SJSA1 (cell line): Measurements from ENCODE around the gene ZCCHC10. TPM values are rescaled to one million over a fixed set of nuclear protein-coding genes. Genes with fewer than 3 reads are reported as not detected.
"Not testable (repeated sequence)": the region's sequence is repeated elsewhere in the genome, so short reads cannot be mapped to it uniquely, and the experiment has no call there.

ENCODE experiments used
- DNase-seq, 2 experiments: peaks; one replicate each; pipeline ENCODE4 v3.0.0-alpha.2; 2015 to 2020; ENCODE audit warnings: low spot score in 2 of 2, low read depth in 1 of 2
- H3K27ac ChIP-seq: fragments of 250-450 bp; sonication (Bioruptor Pico); 2 replicates; pipeline ENCODE4 v1.5.1; 2020; ENCODE audit warnings: mild to moderate bottlenecking, moderate library complexity
- H3K27me3 ChIP-seq: fragments of 250-450 bp; sonication (Bioruptor Pico); replicated peaks from 2 replicates; pipeline ENCODE4 v1.5.1; 2020; ENCODE audit warnings: mild to moderate bottlenecking, moderate library complexity
- H3K36me3 ChIP-seq: fragments of 250-450 bp; sonication (Bioruptor Pico); 2 replicates; pipeline ENCODE4 v1.5.1; 2020; ENCODE audit warnings: mild to moderate bottlenecking
- H3K4me1 ChIP-seq: fragments of 250-450 bp; sonication (Bioruptor Pico); replicated peaks from 2 replicates; pipeline ENCODE4 v1.6.1; 2021; ENCODE audit warnings: mild to moderate bottlenecking
- H3K4me3 ChIP-seq: fragments of 250-450 bp; sonication (Bioruptor Pico); 2 replicates; pipeline ENCODE4 v1.5.1; 2020; ENCODE audit warnings: mild to moderate bottlenecking
- H3K9me3 ChIP-seq: fragments of 250-450 bp; sonication (Bioruptor Pico); replicated peaks from 2 replicates; pipeline ENCODE4 v1.5.1; 2020; ENCODE audit warnings: mild to moderate bottlenecking
- total RNA-seq: library from RNA; depleted of rRNA; stranded (reverse); fragments of >200 nt; shearing (Covaris generic); gene quantifications from 2 replicates; pipeline ENCODE4 v1.2.3, GENCODE V29; 2014

The ZCCHC10 gene
- total RNA-seq, 1 experiment from 2014 or later, result 66.4 TPM

DNA sequence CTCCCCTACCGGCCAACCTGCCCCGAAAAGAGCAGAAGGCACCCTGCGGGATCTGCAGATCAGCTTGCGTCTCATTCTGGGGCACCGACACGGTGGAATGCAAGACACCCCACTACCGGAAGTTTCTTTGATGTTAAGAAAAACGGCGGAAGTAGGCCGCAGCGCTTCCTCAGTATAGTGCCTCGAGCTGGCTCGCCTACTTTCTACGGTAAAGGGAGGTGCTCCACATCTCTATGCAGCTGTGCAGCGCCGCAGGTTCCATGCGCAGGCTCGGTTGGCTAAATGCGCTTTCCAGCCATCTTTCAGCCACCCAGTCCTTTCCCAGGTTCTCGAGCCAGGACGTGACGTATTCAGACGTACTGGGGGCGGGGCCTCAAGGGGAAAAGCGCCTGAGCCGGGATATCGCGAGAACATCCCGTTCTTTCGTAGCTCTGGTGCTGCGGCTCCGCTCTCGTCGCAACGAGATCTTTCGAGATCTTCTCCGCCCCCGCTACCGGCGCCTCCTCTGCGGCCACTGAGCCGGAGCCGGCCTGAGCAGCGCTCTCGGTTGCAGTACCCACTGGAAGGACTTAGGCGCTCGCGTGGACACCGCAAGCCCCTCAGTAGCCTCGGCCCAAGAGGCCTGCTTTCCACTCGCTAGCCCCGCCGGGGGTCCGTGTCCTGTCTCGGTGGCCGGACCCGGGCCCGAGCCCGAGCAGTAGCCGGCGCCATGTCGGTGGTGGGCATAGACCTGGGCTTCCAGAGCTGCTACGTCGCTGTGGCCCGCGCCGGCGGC is 25.4 kb upstream of the ZCCHC10 start, which contains the start of gene HSPA4:
Gene HSPA4, plus strand, starts transcription at position 472 of the 775 bp plus-strand sequence. Its CDS starts 238 bp downstream, at position 710.
- Histone ChIP-seq H3K36me3 (peaks cover 32% of the 10 kb centered on the region), H3K27ac (peak within 1 kb of the TSS; percentile 94), H3K9me3 (no peaks in the 10 kb centered on the region), H3K4me1 (peaks cover 36% of the 10 kb centered on the region), H3K4me3 (peak within 1 kb of the TSS; percentile 93), H3K27me3 (no peaks in the 10 kb centered on the region)
- DNase-seq, result peak; percentile 99 to 100

DNA sequence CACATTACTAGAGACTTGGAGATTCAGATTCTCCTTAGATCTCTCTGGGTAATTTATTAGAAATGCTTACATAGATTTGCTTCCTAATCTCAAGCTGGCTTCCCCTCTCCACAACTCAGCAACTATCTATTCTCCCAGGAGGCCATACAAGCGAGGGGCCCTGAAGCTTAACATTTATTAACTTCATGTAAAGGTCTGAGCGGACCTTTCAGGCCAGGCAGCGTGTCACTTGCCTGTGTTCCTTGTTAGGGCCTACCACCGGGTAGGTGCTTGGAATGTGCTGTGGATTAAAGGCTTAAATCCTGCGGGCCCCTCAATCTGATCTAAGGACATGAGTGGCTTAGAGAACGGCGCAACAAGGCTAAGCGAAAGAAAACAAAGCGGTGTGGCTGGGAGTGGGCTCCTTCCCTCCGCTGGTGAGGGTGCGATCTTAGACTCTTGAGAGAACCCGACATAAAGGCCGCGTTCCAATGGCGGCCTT is 24.8 kb upstream of the ZCCHC10 start:
- Histone ChIP-seq H3K27ac (peak overlapping the region; percentile 94), H3K27me3 (no peaks in the 10 kb centered on the region), H3K4me1 (peaks cover 36% of the 10 kb centered on the region), H3K36me3 (peaks cover 31% of the 10 kb centered on the region), H3K4me3 (peak overlapping the region; percentile 93), H3K9me3 (no peaks in the 10 kb centered on the region)
- no peak for DNase-seq

DNA sequence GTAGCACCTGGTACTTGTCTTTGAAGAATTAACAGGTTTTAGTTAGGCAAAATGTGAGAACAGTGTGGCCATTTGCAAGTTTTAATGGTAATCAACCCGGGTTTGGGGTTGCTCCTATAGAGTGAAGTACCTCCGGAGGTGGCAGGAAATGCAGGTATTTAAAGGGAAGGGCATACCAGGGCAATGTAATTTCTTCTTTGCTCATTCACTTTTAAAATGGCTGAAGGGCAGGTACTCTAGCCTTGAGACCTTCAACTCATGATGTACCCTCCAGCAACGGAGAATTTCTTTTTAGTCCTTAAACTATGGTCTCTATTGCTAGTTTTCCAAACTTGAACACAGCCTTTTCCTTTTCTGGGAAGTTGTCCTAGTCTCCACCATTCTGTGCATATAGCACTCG is 24.2 kb upstream of the ZCCHC10 start:
- Histone ChIP-seq H3K4me1 (peaks cover 36% of the 10 kb centered on the region), H3K4me3 (peak overlapping the region; percentile 93), H3K27me3 (no peaks in the 10 kb centered on the region), H3K9me3 (no peaks in the 10 kb centered on the region), H3K27ac (peak overlapping the region; percentile 94), H3K36me3 (peaks cover 28% of the 10 kb centered on the region)
- DNase-seq, result peak in 1 of 2 experiments; percentile 7

DNA sequence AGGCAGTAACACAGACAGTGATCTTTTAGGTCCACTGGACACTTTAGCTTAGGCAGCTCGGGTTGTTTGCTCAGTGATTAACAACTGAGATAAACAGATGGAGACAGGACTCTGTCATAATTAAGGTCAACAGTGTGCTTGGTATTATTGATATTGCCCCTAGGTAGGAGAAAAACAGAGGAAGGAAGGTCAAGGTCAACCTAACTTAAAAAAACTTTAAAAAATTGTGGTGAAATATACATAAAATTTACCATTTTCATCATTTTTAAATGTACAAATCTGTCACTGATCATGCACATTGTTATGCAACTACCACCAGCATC is 23.3 kb upstream of the ZCCHC10 start:
- no peaks in the 10 kb centered on the region for H3K27me3 ChIP-seq
- no peaks in the 10 kb centered on the region for H3K9me3 ChIP-seq
- H3K4me3 ChIP-seq, result no peak overlapping the region
- no peak for DNase-seq
- peaks cover 36% of the 10 kb centered on the region for H3K4me1 ChIP-seq
- H3K36me3 ChIP-seq, result peaks cover 28% of the 10 kb centered on the region
- H3K27ac ChIP-seq, result peak overlapping the region; percentile 8

DNA sequence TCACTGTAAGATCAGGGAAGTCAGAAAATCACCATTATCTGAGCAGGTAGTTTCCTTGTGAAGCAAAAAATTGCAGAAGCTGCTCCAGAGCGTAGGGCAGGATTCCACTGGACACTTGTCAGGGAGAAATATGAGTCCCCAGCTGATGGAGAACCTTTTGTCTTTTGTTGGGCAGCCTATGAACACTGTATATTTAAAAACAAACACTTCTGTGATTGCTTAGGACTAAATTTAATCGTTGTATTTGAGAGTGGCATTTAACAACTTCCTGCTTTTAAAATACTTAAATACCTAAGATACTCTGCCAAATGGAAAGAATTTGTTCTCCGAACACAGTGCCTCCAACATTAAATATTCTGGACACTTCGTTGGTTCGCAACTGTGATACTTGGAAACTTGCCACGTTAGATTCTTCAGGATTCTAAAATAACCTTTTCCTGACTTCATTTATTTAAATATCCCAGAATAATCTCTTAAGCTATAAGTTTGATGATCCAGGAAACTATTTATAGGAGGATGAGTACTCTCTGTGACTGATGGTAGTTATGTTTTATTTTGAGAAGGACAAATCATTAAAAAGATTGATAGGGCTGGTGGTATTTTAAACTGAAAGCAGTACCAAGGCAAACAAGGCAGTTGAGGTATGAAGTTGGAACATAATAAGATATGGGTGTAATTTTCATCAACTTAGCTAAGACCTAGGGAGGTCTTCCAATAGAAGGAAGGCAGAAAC is 22.8 kb upstream of the ZCCHC10 start:
- DNase-seq, result peak in 1 of 2 experiments; percentile 59
- H3K9me3 ChIP-seq, result no peaks in the 10 kb centered on the region
- H3K27me3 ChIP-seq, result no peaks in the 10 kb centered on the region
- H3K36me3 ChIP-seq, result peaks cover 24% of the 10 kb centered on the region
- H3K27ac ChIP-seq, result peak overlapping the region; percentile 8
- no peak overlapping the region for H3K4me3 ChIP-seq
- H3K4me1 ChIP-seq, result peaks cover 36% of the 10 kb centered on the region

DNA sequence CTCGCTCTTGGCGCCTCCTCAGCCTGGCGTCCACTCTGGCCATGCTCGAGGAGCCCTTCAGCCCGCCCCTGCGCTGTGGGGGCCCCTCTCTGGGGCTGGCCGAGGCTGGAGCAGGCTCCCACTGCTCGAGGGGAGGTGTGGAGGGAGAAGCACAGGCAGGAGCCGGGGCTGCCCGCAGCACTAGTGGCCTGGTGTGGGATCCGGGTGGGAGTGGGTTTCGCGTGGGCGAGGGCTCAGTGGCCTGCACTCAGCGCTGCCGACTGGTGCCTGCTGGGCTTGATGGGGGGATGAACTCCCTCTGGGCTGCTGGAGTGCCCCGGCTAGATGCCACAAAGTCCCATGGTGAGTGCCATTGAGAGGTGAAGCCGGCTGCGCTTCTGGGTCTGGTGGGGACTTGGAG is 21.1 kb upstream of the ZCCHC10 start:
- no peaks in the 10 kb centered on the region for H3K9me3 ChIP-seq
- peaks cover 30% of the 10 kb centered on the region for H3K4me1 ChIP-seq
- H3K36me3 ChIP-seq, result peaks cover 13% of the 10 kb centered on the region
- no peak overlapping the region for H3K4me3 ChIP-seq
- DNase-seq, result no peak
- no peak overlapping the region for H3K27ac ChIP-seq
- H3K27me3 ChIP-seq, result no peaks in the 10 kb centered on the region

DNA sequence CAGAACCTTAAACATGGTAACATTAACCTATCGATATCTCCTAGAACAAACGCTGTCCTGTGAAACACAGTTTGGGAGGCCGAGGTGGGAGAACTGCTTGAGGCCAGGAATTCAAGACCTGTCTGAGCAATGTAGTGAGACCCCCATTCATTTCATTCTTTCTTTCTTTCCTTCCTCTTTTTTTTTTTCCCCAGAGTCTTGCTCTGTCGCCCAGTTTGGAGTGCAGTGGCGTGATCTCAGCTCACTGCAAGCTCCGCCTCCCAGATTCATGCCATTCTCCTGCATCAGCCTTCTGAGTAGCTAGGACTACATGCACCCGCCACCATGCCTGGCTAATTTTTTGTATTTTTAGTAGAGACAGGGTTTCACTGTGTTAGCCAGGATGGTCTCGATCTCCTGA is 20.2 kb upstream of the ZCCHC10 start:
- H3K27me3 ChIP-seq, H3K36me3 ChIP-seq, DNase-seq, H3K9me3 ChIP-seq, H3K27ac ChIP-seq, H3K4me3 ChIP-seq: not testable (repeated sequence)
- peaks cover 34% of the 10 kb centered on the region for H3K4me1 ChIP-seq

DNA sequence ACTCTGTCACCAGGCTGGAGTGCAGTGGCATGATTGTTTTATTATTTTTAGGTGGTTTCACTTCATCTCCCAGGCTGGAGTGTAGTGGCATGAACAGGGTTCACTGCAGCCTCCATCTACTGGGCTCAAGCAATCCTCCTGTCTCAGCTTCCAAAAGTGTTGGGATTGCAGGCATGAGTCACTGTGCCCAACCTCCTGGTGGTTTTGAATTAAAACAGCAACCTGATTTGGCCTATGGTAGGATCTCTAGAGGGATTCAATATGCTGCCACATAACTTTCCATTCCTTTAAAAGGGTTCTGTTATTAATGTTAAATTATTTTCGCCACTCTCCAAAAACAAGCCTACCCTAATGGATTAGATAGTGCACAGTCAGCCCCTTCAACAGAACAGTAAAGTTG is 15.6 kb upstream of the ZCCHC10 start:
- Histone ChIP-seq H3K4me3 (no peak overlapping the region), H3K9me3 (no peaks in the 10 kb centered on the region), H3K4me1 (peaks cover 4% of the 10 kb centered on the region), H3K27me3 (no peaks in the 10 kb centered on the region), H3K36me3 (no peaks in the 10 kb centered on the region), H3K27ac (no peak overlapping the region)
- no peak for DNase-seq

DNA sequence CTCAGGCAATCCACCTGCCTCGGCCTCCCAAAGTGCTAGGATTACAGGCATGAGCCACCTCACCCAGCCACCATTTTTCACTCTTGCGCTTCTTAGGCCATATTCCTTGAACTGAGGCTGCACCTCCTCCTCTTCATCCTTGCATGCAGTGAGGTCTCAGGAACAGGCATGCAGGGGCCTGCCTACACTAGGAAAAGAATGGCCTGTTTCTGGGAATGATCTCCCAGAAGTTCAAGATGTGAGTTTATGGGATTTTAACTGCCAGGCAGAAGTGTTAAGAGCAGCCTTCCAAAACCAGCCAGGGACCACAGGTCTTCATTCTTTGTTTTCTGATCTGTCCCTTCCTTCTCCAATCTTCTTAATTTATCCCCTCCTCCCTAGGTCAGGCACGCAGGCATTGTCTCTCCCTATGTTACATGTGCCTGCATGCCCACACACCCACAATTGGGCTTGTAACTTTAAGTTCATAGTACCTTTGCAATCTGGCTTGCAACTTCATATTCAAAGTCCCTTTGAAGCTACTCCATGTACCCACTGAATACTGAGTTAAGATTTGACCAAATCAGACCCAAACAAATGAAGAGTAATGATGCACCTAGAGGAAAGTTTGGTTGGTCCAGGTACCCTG is 14.9 kb upstream of the ZCCHC10 start:
- DNase-seq, result no peak
- H3K27ac ChIP-seq, result no peak overlapping the region
- H3K27me3 ChIP-seq, result no peaks in the 10 kb centered on the region
- H3K9me3 ChIP-seq, result no peaks in the 10 kb centered on the region
- H3K36me3 ChIP-seq, result no peaks in the 10 kb centered on the region
- peaks cover 4% of the 10 kb centered on the region for H3K4me1 ChIP-seq
- no peak overlapping the region for H3K4me3 ChIP-seq

DNA sequence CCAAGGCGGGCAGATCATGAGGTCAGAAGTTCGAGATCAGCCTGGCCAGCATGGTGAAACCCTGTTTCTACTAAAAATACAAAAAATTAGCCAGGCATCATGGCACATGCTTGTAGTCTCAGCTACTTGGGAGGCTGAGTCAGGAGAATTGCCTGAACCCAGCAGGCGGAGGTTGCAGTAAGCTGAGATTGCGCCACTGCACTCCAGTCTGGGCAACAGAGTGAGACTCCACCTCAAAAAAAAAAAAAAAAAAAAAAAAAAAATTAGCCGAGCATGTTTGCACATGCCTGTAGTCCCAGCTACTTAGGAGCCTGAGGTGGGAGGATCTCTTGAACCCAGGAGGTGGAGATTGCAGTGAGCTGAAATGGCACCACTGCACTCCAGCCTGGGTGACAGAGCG is 10.3 kb upstream of the ZCCHC10 start:
- H3K9me3 ChIP-seq, H3K36me3 ChIP-seq, DNase-seq, H3K27me3 ChIP-seq, H3K4me3 ChIP-seq, H3K27ac ChIP-seq, H3K4me1 ChIP-seq: not testable (repeated sequence)

DNA sequence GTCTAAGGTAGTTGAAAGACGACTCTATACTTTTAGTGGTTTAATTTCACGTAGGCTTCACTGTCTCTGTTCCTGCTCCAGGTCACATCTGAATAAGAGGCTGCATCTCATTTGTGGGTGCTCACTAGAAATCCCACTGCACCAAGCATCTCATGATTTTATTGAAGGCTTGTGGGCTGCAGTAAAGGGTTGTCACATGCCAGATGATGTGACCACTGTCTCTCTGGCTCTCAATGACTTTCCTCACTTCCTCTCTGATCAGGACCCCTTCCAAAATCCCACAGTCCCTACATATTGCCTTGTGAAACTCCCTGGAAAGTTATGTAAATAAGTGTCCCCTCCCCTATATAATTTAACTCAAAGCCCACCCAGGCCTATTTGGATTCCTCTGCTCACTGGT is 8.9 kb upstream of the ZCCHC10 start:
- no peak for DNase-seq
- Histone ChIP-seq H3K27me3 (peaks cover 6% of the 10 kb centered on the region; the same call in 1 of the 2 replicates), H3K9me3 (no peaks in the 10 kb centered on the region), H3K4me1 (no peaks in the 10 kb centered on the region; the same call in 1 of the 2 replicates), H3K36me3 (no peaks in the 10 kb centered on the region), H3K27ac (no peak overlapping the region), H3K4me3 (no peak overlapping the region)

DNA sequence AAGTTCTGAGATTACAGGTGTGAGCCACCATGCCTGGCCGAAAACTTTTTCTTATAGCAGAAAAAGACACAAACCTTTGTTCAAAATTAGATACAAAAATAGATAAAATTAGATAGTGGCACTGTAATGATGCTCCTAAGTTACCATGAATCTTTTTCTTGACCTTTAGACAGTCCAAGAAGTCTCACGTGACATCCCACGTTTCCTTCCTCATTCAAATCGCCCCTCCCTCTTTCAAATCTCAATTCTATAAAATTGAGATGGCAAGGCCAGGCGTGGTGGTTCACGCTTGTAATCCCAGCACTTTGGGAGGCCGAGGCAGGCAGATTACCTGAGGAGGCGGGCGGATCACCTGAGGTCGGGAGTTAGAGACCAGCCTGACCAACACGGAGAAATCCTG is 7.7 kb upstream of the ZCCHC10 start:
- no peaks in the 10 kb centered on the region for H3K36me3 ChIP-seq
- H3K27ac ChIP-seq, result no peak overlapping the region
- no peak for DNase-seq
- no peaks in the 10 kb centered on the region for H3K9me3 ChIP-seq
- no peak overlapping the region for H3K4me3 ChIP-seq
- H3K27me3 ChIP-seq, result peaks cover 6% of the 10 kb centered on the region; the same call in 1 of the 2 replicates
- H3K4me1 ChIP-seq, result no peaks in the 10 kb centered on the region; the same call in 1 of the 2 replicates

DNA sequence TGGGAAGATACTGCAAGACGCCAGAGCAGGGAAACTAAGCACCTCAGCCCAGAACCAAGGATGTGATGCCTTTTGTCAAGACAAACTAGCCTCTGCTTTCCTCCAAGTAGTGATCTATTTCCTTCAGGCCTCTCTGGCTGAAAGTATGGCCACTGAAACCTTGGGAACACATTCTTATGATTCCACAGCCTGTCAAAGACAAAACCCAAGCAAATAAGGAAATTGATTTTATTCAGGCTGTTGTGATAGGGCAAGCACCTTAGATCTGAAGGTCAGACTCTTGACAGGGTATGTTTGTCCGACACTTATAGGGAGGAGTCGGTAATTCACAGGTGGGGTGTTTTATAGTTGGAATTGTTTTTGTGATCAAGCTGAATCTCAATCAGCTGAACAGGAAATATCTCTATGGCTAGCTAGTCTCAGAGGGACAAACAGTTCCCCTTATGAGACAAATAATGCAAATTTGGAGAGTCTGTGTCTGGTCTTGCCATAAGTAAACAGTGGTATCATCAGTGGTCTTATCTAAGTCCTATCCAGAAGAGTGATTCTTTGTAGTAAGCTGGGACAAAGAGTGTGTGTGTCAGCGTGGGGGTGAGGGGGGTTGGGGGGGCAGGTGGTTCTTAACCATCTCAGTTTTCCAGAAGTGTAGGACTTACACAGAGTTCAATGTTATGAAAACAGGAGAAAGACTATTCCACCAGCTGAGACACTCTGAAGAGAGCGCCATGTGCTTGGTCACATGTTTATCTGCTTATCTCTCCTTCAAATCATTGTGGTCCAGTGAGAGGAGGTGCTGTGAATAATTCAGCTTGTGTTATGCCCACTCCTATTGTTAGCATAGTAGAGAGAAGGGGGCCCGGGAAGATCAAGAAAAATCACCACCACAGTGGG is 6.7 kb upstream of the ZCCHC10 start:
- Histone ChIP-seq H3K4me3 (no peak overlapping the region), H3K27me3 (peaks cover 6% of the 10 kb centered on the region; the same call in 1 of the 2 replicates), H3K27ac (no peak overlapping the region), H3K36me3 (no peaks in the 10 kb centered on the region), H3K9me3 (no peaks in the 10 kb centered on the region), H3K4me1 (no peaks in the 10 kb centered on the region)
- DNase-seq, result no peak
